Measurements from ENCODE around the gene CADM1. TPM values are rescaled to one million over a fixed set of nuclear protein-coding genes. Genes with fewer than 3 reads are reported as not detected.

Gene CADM1
- total and polyA plus RNA-seq, 9 of the 15 experiments (the other 6 are each of a cell fraction or from before 2014, with no cell fraction given), result 0.42 TPM; not detected in 8

- H3K27me3 ChIP-seq (ENCODE audit: control insufficient read depth in 2 of 2, insufficient read depth in 2 of 2, low read length in 2 of 2), result peaks cover 0 to 3% of the 10 kb centered on the region in 2 experiments; a peak in 2 of 5 replicates
- H4K20me1 ChIP-seq (replicated peaks; ENCODE audit: control insufficient read depth, insufficient read depth, low read length), result no peaks in the 10 kb centered on the region
- no peak overlapping the region for H3K9ac ChIP-seq (ENCODE audit: insufficient read depth in 1 of 2, low read depth in 2 of 2, low read length in 2 of 2)
- H3K9me3 ChIP-seq (replicated peaks; ENCODE audit: control insufficient read depth, insufficient read depth, low read depth, low read length), result no peaks in the 10 kb centered on the region
- intact Hi-C loops (cut with micrococcal nuclease), result no loop called here
- no TSS peak for BruUV-seq (replicated peaks)
- H3K4me2 ChIP-seq (ENCODE audit: insufficient read depth, low read length), result no peak overlapping the region
- WGBS (ENCODE audit: insufficient coverage, low coverage, missing lambda C conversion rate), result 0% methylated on average over 4 of the region's 4 CpGs
- ChIA-PET POLR2A (interaction anchor here (0.6 kb wide), 1 partner anchor 27 kb away, joined by 3 read pairs; no protein-coding TSS in a partner anchor), CTCF (ENCODE audit: low intra/inter-chr PET ratio) (no interaction called here)
- in situ Hi-C loops (cut with MboI), result no loop called here
- DNase-seq (ENCODE audit: extremely low read depth in 1 of 4, low spot score in 3 of 4) (no peak), FAIRE-seq (no peak), ATAC-seq (no peak)
- H3K4me1 ChIP-seq (replicated peaks in 1 of 2; ENCODE audit: control insufficient read depth in 2 of 2, insufficient read depth in 2 of 2, low read length in 2 of 2), result no peaks in the 10 kb centered on the region
- H3K27ac ChIP-seq (ENCODE audit: extremely low read depth, low read depth, low read length), result no peak overlapping the region
- H3K36me3 ChIP-seq (ENCODE audit: control insufficient read depth, insufficient read depth, low read length), result no peaks in the 10 kb centered on the region
- no peaks in the 10 kb centered on the region for H3K79me2 ChIP-seq (ENCODE audit: control insufficient read depth, insufficient read depth, low read length)
- H2AFZ ChIP-seq (ENCODE audit: low read depth, low read length), result no peak overlapping the region
- TF ChIP-seq PURB (CRISPR knock-in tag; IDR thresholded peaks at IDR 0.05; ENCODE audit: low read depth) (no peak), LCOR (CRISPR knock-in tag; IDR thresholded peaks at IDR 0.05) (no peak), JUND (IDR thresholded peaks at IDR 0.05; ENCODE audit: borderline replicate concordance, low read depth, low read length) (no peak), JUND (tag; IDR thresholded peaks at IDR 0.05; ENCODE audit: borderline replicate concordance, low read depth, low read length) (no peak), TEAD2 (tag; IDR thresholded peaks at IDR 0.05) (no peak), FOXK2 (conservative IDR thresholded peaks at IDR 0.05 in 1 of 2, IDR thresholded peaks at IDR 0.05 in 1 of 2; ENCODE audit: low read depth in 2 of 2) (no peak), SPI1 (IDR thresholded peaks at IDR 0.05; ENCODE audit: borderline replicate concordance, low read depth, low read length) (no peak), ZNF584 (CRISPR knock-in tag; IDR thresholded peaks at IDR 0.05; ENCODE audit: low read depth) (no peak), HEY1 (CRISPR knock-in tag; IDR thresholded peaks at IDR 0.05; ENCODE audit: borderline replicate concordance) (no peak), MCM3 (IDR thresholded peaks at IDR 0.05) (no peak), SFPQ (IDR thresholded peaks at IDR 0.05; ENCODE audit: low read depth, low read length) (no peak), BDP1 (IDR thresholded peaks at IDR 0.05; ENCODE audit: insufficient read depth, insufficient read length) (no peak), RBM34 (IDR thresholded peaks at IDR 0.05; ENCODE audit: borderline replicate concordance, insufficient read depth, low read length) (no peak), STAT5A (IDR thresholded peaks at IDR 0.05; ENCODE audit: borderline replicate concordance, low read length) (no peak), CSDE1 (IDR thresholded peaks at IDR 0.05) (no peak), CBFA2T3 (IDR thresholded peaks at IDR 0.05) (no peak), ARID2 (IDR thresholded peaks at IDR 0.05) (no peak), ZNF274 (IDR thresholded peaks at IDR 0.05; ENCODE audit: borderline replicate concordance, low read depth, low read length) (no peak), SAP30 (IDR thresholded peaks at IDR 0.05; ENCODE audit: borderline replicate concordance, insufficient read depth, low read depth, low read length, poor library complexity, severe bottlenecking) (no peak), ZZZ3 (IDR thresholded peaks at IDR 0.05) (no peak)
- TF ChIP-seq, protein P1, sequence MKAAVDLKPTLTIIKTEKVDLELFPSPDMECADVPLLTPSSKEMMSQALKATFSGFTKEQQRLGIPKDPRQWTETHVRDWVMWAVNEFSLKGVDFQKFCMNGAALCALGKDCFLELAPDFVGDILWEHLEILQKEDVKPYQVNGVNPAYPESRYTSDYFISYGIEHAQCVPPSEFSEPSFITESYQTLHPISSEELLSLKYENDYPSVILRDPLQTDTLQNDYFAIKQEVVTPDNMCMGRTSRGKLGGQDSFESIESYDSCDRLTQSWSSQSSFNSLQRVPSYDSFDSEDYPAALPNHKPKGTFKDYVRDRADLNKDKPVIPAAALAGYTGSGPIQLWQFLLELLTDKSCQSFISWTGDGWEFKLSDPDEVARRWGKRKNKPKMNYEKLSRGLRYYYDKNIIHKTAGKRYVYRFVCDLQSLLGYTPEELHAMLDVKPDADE (conservative IDR thresholded peaks at IDR 0.05; ENCODE audit: control insufficient read depth, low read depth, low read length), result no peak
- H3K4me3 ChIP-seq, result no peak overlapping the region
- no peaks in the 10 kb centered on the region for H3K9me1 ChIP-seq (ENCODE audit: control insufficient read depth, insufficient read depth, low read length)
These were observed 335.0 kb downstream of the CADM1 start for GRCh38 chr11:115169251-115169650.

Data from K562 (cell line).